Epithelial cell of esophagus (primary cell): ENCODE data around the gene PYGB.
A peak's percentile ranks its signal among the peaks of the same experiment; 100 is the strongest.

Source experiments
- DNase-seq: peaks from one replicate; pipeline ENCODE4 v3.0.0; 2010; ENCODE audit warnings: low read depth
- H3K4me3 ChIP-seq: 2 replicates; pipeline ENCODE4 v1.5.1; 2011; ENCODE audit warnings: mild to moderate bottlenecking, low read length, control low read depth
- TF ChIP-seq, protein P1 (sequence below): IDR thresholded peaks from 2 replicates; pipeline ENCODE4 v1.5.1; 2011; ENCODE audit warnings: low read depth, mild to moderate bottlenecking, low read length, control low read depth, inconsistent platforms; ENCODE audit not compliant: insufficient read depth; ENCODE audit errors: missing control alignments

The PYGB gene

DNA sequence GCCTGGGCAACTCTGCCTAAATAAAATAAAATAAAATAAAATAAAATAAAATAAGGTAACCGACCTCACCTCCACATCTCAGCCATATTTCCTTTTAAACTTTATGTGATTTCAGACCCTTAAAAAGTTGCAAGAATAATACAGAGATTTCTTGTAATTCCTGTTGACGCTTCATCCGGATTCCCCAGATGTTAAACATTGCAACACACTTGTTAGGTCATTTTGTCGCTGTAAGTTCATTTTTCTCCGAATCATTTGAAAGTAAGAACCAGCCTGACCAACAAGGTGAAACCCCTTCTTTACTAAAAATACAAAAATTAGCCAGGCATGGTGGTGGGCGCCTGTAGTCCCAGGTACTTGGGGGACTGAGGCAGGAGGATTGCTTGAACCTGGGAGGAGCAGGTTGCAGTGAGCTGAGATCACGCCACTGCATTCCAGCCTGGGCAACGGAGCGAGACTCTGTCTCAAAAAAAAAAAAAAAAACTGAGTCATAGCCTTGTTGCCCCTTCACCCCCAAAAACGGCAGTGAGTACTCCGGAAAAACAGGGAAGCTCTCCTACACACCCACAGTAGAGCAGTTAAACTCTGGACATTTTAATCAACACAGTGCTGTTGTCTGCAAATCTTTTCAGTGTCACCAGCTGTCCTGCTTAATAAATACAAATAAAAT, 5.9 kb downstream of the PYGB start:
- no peak overlapping the region for H3K4me3 ChIP-seq

DNA sequence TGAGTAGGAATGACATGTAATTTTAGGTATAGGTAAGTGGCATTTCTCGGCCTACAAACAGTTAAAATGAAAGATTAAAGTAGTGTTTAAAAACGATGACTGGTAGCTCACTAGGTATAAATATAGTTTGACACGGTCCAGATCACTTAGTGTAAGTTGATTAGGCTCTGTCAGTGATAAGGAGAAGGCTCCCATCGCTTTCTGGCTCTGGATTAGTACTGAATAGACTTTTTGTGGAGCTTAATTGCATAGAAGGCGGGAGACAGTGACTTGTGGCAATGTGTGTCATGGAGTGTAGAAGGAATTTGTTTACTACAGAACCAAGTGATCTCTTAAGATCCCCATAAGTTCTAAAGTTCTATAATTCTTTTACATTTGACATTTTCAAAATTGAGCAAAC, 6.7 kb downstream of the PYGB start:
- H3K4me3 ChIP-seq = no peak overlapping the region
- DNase-seq = no peak
- TF ChIP-seq, protein P1, sequence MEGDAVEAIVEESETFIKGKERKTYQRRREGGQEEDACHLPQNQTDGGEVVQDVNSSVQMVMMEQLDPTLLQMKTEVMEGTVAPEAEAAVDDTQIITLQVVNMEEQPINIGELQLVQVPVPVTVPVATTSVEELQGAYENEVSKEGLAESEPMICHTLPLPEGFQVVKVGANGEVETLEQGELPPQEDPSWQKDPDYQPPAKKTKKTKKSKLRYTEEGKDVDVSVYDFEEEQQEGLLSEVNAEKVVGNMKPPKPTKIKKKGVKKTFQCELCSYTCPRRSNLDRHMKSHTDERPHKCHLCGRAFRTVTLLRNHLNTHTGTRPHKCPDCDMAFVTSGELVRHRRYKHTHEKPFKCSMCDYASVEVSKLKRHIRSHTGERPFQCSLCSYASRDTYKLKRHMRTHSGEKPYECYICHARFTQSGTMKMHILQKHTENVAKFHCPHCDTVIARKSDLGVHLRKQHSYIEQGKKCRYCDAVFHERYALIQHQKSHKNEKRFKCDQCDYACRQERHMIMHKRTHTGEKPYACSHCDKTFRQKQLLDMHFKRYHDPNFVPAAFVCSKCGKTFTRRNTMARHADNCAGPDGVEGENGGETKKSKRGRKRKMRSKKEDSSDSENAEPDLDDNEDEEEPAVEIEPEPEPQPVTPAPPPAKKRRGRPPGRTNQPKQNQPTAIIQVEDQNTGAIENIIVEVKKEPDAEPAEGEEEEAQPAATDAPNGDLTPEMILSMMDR = no peak

More for the DNA sequence above, 5.9 kb downstream of the PYGB start:
- no peak for DNase-seq
- TF ChIP-seq, protein P1 = no peak

DNA sequence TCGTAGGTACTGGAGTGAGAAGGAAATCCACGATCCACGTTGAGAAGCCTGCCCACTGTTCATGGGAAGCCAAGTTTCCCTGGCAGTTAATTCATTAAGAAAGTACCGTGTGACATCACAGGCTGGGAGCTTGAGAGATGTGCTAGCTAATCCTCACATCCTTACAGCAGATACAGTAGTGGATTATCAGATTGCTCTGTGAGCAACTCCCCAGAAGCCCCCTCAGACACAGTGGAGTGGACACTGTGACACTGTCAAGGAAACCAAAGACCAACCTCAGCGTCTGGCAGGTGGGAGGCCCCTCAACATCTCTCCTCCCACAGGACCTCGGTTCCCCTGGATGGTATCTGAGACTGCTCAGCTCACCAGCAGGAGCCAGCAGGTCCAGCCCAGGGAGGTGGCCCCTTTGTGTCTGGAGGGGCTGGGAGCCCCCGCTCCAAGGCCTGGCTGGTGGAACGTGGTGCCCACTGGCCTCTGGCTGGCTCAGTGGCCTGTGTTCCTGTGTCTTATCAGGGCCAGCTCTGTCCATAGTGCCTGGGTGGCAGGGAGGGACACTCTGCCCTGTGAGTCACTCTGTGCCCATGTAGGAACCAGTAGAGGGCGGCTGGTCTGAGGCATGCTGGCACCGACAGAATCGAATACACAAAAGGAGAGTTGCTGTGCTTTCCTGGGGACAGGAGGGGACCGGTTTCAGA, 7.2 kb downstream of the PYGB start:
- TF ChIP-seq, protein P1 = no peak
- H3K4me3 ChIP-seq = no peak overlapping the region
- peak; percentile 33 for DNase-seq

DNA sequence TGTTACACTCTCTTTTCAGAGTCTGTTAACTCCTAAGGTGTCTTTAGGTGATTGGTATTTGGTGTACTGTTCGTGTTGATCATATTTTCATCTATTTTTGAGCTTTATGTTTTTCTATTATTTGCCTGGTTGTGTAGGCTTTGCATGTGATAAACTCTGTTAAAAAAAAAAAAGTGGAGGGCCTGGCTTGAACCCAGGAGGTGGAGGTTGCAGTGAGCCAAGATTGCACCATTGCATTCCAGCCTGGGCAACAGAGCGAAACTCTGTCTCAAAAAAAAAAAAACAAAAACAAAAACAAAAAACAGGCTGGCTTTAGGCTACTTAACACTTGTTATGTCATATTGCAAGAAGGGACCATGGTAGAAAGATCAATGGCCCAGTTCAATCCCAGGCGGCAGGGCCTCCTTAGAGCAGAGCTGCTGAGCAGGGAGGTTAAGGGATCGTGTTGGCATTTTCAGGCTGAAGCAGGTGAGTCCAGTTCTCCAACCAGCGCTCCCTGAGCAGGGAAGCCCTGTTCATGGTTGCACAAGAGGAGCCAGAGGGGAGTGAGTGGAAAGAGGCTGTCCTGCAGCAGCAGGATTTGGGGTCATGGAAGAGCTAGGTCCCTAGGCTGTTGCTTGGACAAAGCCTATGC, 8.5 kb downstream of the PYGB start:
- no peak for DNase-seq
- H3K4me3 ChIP-seq = no peak overlapping the region

DNA sequence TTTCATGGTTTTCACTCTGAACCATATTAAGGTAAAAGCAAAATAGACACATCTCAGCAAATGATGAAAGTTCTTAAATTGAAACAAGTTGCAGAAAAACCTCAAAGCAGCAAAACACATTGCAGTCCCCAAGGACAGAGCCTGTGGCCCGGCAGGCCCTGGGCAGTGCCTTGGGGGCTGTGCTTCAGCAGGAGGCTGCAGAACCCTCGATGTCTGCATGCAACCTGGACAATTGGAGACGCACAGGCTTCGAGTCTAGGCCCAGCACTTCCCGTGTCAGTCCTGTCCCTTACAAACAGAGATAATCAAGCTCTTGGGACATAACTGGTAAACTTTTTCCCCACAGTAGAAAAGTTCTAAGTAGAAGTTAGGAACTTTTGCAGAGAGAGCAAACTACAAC, 9.2 kb downstream of the PYGB start:
- TF ChIP-seq, protein P1 = no peak
- no peak for DNase-seq
- no peak overlapping the region for H3K4me3 ChIP-seq

More for the DNA sequence above, 8.5 kb downstream of the PYGB start:
- TF ChIP-seq, protein P1 = no peak

DNA sequence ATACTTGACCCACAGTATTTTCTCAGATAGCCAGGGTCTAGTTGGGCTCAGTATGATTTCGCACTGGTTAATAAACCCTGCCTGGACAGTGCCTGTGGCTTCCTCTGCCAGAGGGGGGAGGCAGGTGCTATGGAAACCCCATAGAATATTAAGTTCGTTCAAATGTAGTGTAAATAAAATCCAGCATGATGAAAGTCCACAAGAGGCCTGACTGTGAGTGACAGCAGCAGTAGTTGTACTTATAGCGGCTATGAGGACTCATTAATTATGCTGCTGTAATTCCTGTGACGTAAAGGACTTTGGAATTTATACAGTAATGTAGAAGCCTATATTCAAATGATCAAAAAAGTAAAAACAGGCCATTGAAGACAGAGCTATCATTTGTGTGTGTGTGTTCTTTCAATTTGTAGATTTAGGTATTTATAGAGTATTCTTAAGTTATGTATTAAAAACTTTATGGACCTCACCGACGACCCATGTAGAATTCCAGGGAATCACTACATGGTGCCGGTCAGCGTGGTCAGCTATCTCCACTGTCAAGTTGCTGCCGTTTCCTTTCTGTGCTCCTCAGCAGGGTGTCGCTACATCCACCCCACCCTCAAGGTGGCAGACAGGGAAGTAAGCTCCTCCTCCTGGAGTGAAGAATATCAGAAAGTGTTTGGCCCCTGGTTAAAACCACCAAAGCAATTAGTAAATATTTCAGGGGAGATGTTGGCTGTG, 10.0 kb downstream of the PYGB start:
- DNase-seq = no peak
- no peak overlapping the region for H3K4me3 ChIP-seq
- TF ChIP-seq, protein P1 = no peak
